IMR-90 (cell line): ENCODE results near the gene ESRP2. TPM values are rescaled to one million over a fixed set of nuclear protein-coding genes. Genes with fewer than 3 reads are reported as not detected.

ENCODE experiments used
- ATAC-seq: fragments of 200-7000 bp; cut with Tn5 transposase; 2 replicates; pipeline ENCODE4 v1.9.1; 2020; ENCODE audit warnings: low read depth, mild to moderate bottlenecking, moderate library complexity
- BruUV-seq: library from RNA; stranded (reverse); fragments of 400-500 nt; replicated peaks from 2 replicates; lab custom pipeline; 2021; lab: Mats Ljungman, UMichigan
- CTCF ChIA-PET: fragments of 300-600 bp; formaldehyde crosslinking; extraction: SDS; loops from one replicate; lab custom pipeline; 2021; ENCODE audit warnings: antibody characterized with exemption; lab: Yijun Ruan, JAX
- POLR2A ChIA-PET: fragments of 300-600 bp; sonication (Branson Sonifier 250); formaldehyde crosslinking; loops from one replicate; lab custom pipeline; 2022; ENCODE audit warnings: antibody characterized with exemption; ENCODE audit not compliant: unreplicated experiment; lab: Charles Lee
- DNase-seq: peaks from one replicate; pipeline ENCODE4 v3.0.0; 2013
- H2AFZ ChIP-seq: replicated peaks from 2 replicates; pipeline ENCODE3; 2013; ENCODE audit warnings: low read length, mild to moderate bottlenecking; ENCODE audit not compliant: poor library complexity
- H2AK5ac ChIP-seq: 2 replicates; pipeline ENCODE4 v1.6.1; 2013; ENCODE audit warnings: low read depth, low read length, inconsistent platforms
- H2AK9ac ChIP-seq: replicated peaks from 2 replicates; pipeline ENCODE3; 2013; ENCODE audit warnings: mild to moderate bottlenecking, low read depth, low read length, moderate library complexity; ENCODE audit not compliant: poor library complexity
- H2BK120ac ChIP-seq: 2 replicates; pipeline ENCODE4 v1.6.1; 2013; ENCODE audit warnings: low read depth, low read length, inconsistent platforms
- H2BK15ac ChIP-seq: 3 replicates; pipeline ENCODE4 v1.6.1; 2013; ENCODE audit warnings: low read depth, low read length, inconsistent platforms
- H2BK20ac ChIP-seq: 2 replicates; pipeline ENCODE4 v1.6.1; 2013; ENCODE audit warnings: low read depth, mild to moderate bottlenecking, inconsistent platforms, low read length, moderate library complexity
- H2BK5ac ChIP-seq: 2 replicates; pipeline ENCODE4 v1.6.1; 2013; ENCODE audit warnings: mild to moderate bottlenecking, low read depth, low read length, inconsistent platforms; ENCODE audit not compliant: poor library complexity, severe bottlenecking
- H3K14ac ChIP-seq: replicated peaks from 2 replicates; pipeline ENCODE4 v1.6.1; 2013; ENCODE audit warnings: low read depth, low read length, inconsistent platforms
- H3K18ac ChIP-seq: 2 replicates; pipeline ENCODE4 v1.6.1; 2013; ENCODE audit warnings: low read depth, low read length, control low read depth
- H3K23ac ChIP-seq: 2 replicates; pipeline ENCODE4 v1.6.1; 2013; ENCODE audit warnings: low read depth, low read length, inconsistent platforms
- H3K27ac ChIP-seq: 2 replicates; pipeline ENCODE4 v1.5.1; 2013; ENCODE audit warnings: mild to moderate bottlenecking, control low read depth, low read length; ENCODE audit not compliant: insufficient read depth
- H3K27me3 ChIP-seq: 2 replicates; pipeline ENCODE4 v1.6.1; 2013; ENCODE audit warnings: low read length; ENCODE audit not compliant: control insufficient read depth, insufficient read depth
- H3K36me3 ChIP-seq: 2 replicates; pipeline ENCODE4 v1.6.1; 2013; ENCODE audit warnings: low read length, mixed read lengths; ENCODE audit not compliant: control insufficient read depth, insufficient read depth
- H3K4ac ChIP-seq: 2 replicates; pipeline ENCODE4 v1.6.1; 2013; ENCODE audit warnings: low read depth, low read length, inconsistent platforms
- H3K4me1 ChIP-seq: 2 replicates; pipeline ENCODE4 v1.6.1; 2013; ENCODE audit warnings: low read length, mixed read lengths; ENCODE audit not compliant: control insufficient read depth, insufficient read depth
- H3K4me2 ChIP-seq: 2 replicates; pipeline ENCODE4 v1.6.1; 2013; ENCODE audit warnings: low read depth, mild to moderate bottlenecking, control low read depth, low read length, moderate library complexity
- H3K4me3 ChIP-seq: 2 replicates; pipeline ENCODE4 v1.5.1; 2013; ENCODE audit warnings: low read depth, mild to moderate bottlenecking, control low read depth, low read length, moderate library complexity; ENCODE audit not compliant: insufficient read depth
- H3K56ac ChIP-seq: 2 replicates; pipeline ENCODE4 v1.6.1; 2013; ENCODE audit warnings: low read length, inconsistent platforms; ENCODE audit not compliant: insufficient read depth; ENCODE audit errors: extremely low read depth
- H3K79me1 ChIP-seq, 2 experiments: 2 replicates each; pipeline ENCODE4 v1.6.1; 2013; ENCODE audit warnings: low read length in 2 of 2, inconsistent platforms in 1 of 2, low read depth in 1 of 2
- H3K9ac ChIP-seq: 2 replicates; pipeline ENCODE4 v1.6.1; 2013; ENCODE audit warnings: low read depth, low read length, control low read depth
- H3K9me1 ChIP-seq: 2 replicates; pipeline ENCODE4 v1.6.1; 2013; ENCODE audit warnings: low read length, inconsistent platforms; ENCODE audit not compliant: insufficient read depth
- H3K9me3 ChIP-seq: 2 replicates; pipeline ENCODE4 v1.6.1; 2013; ENCODE audit warnings: low read length; ENCODE audit not compliant: control insufficient read depth, insufficient read depth
- H4K20me1 ChIP-seq: 2 replicates; pipeline ENCODE4 v1.6.1; 2013; ENCODE audit warnings: low read length, inconsistent platforms; ENCODE audit not compliant: insufficient read depth
- H4K5ac ChIP-seq: 2 replicates; pipeline ENCODE4 v1.6.1; 2013; ENCODE audit warnings: mild to moderate bottlenecking, low read depth, low read length, control low read depth
- H4K8ac ChIP-seq, 2 experiments: 2 replicates each; pipeline ENCODE4 v1.6.1; 2013; ENCODE audit warnings: low read depth in 2 of 2, low read length in 2 of 2, control low read depth in 1 of 2, inconsistent platforms in 1 of 2
- H4K91ac ChIP-seq: 2 replicates; pipeline ENCODE4 v1.6.1; 2013; ENCODE audit warnings: low read depth, low read length, inconsistent platforms; ENCODE audit not compliant: insufficient read depth
- BHLHE40 ChIP-seq: fragments of 150-350 bp; IDR thresholded peaks from 2 replicates; pipeline ENCODE4 v1.6.1; 2016; ENCODE audit warnings: mild to moderate bottlenecking, low read depth, low read length
- CEBPB ChIP-seq: IDR thresholded peaks from 2 replicates; pipeline ENCODE4 v1.6.1; 2012; ENCODE audit warnings: low read depth, low read length, improper control_type of control experiment
- CHD1 ChIP-seq: IDR thresholded peaks from 2 replicates; pipeline ENCODE4 v1.6.1; 2012; ENCODE audit warnings: low read depth, low read length, improper control_type of control experiment
- ELK1 ChIP-seq: fragments of 150-350 bp; IDR thresholded peaks from 2 replicates; pipeline ENCODE4 v1.6.1; 2016; ENCODE audit warnings: low read depth, mild to moderate bottlenecking, low read length, moderate library complexity, borderline replicate concordance
- FOS ChIP-seq: fragments of 150-350 bp; IDR thresholded peaks from 2 replicates; pipeline ENCODE4 v1.6.1; 2016; ENCODE audit warnings: low read depth, low read length
- MAFK ChIP-seq: IDR thresholded peaks from 2 replicates; pipeline ENCODE4 v1.6.1; 2012; ENCODE audit warnings: low read depth, low read length, improper control_type of control experiment
- MAZ ChIP-seq: IDR thresholded peaks from 2 replicates; pipeline ENCODE4 v1.6.1; 2012; ENCODE audit warnings: low read depth, mild to moderate bottlenecking, low read length, improper control_type of control experiment, moderate library complexity, borderline replicate concordance
- MXI1 ChIP-seq: IDR thresholded peaks from 2 replicates; pipeline ENCODE4 v1.6.1; 2012; ENCODE audit warnings: low read depth, mild to moderate bottlenecking, low read length, moderate library complexity, borderline replicate concordance
- NFE2L2 ChIP-seq: fragments of 150-350 bp; IDR thresholded peaks from 2 replicates; pipeline ENCODE4 v1.6.1; 2016; ENCODE audit warnings: low read depth, mild to moderate bottlenecking, low read length
- POLR2A ChIP-seq: IDR thresholded peaks from 2 replicates; pipeline ENCODE4 v1.6.1; 2012; ENCODE audit warnings: mild to moderate bottlenecking, low read depth, low read length
- RAD21 ChIP-seq: IDR thresholded peaks from 2 replicates; pipeline ENCODE4 v1.6.1; 2012; ENCODE audit warnings: low read length, improper control_type of control experiment
- RCOR1 ChIP-seq: IDR thresholded peaks from 2 replicates; pipeline ENCODE4 v1.6.1; 2012; ENCODE audit warnings: mild to moderate bottlenecking, low read length, improper control_type of control experiment; ENCODE audit not compliant: insufficient replicate concordance
- RFX5 ChIP-seq: IDR thresholded peaks from 2 replicates; pipeline ENCODE4 v1.8.0; 2012; ENCODE audit warnings: low read depth, mild to moderate bottlenecking, low read length, moderate library complexity
- SMC3 ChIP-seq: fragments of 150-350 bp; IDR thresholded peaks from 2 replicates; pipeline ENCODE4 v1.6.1; 2016; ENCODE audit warnings: low read depth, mild to moderate bottlenecking, antibody characterized with exemption, low read length, moderate library complexity
- WGBS, 2 experiments: methylation state at CpG; one replicate each; pipeline versions ENCODE4 v1.1.5 to v1.1.7; 2013; ENCODE audit warnings: missing lambda C conversion rate in 2 of 2; ENCODE audit not compliant: insufficient read length in 1 of 2; ENCODE audit errors: extremely low coverage in 2 of 2; 5-methylcytosine and 5-hydroxymethylcytosine counted together
- dilution Hi-C: fragments of 300-500 bp; cut with HindIII; formaldehyde crosslinking; loops from one replicate; pipeline ENCODE4 v1.14.3; 2018; ENCODE audit warnings: low sequenced_read_pairs; ENCODE audit not compliant: unreplicated experiment
- in situ Hi-C: fragments of 300-500 bp; cut with MboI; formaldehyde crosslinking; loops from 3 replicates; pipeline ENCODE4 v1.14.3; 2019; ENCODE audit warnings: low sequenced_read_pairs, inconsistent platforms, mixed read lengths
- intact Hi-C: fragments of 100-400 bp; cut with micrococcal nuclease; formaldehyde crosslinking; loops from 2 replicates; pipeline ENCODE4 v1.10.0; 2022
- polyA plus RNA-seq, 3 experiments: library from polyadenylated mRNA; depleted of rRNA; stranded (reverse); fragments of >200 nt; gene quantifications; 2 replicates each; pipeline ENCODE4 v1.2.3, GENCODE V29; 2012; ENCODE audit warnings: low replicate concordance in 1 of 3
- total RNA-seq: library from RNA; depleted of rRNA; stranded (reverse); fragments of >200 nt; gene quantifications from 2 replicates; pipeline ENCODE4 v1.2.3, GENCODE V29; 2012
- TF ChIP-seq, protein P1 (sequence below): fragments of 150-350 bp; IDR thresholded peaks from 2 replicates; pipeline ENCODE4 v1.6.1; 2017; ENCODE audit warnings: mild to moderate bottlenecking, antibody characterized with exemption, low read length, low read depth
- TF ChIP-seq, protein P2 (sequence below): conservative IDR thresholded peaks from 2 replicates; pipeline ENCODE4 v1.5.1; 2012; ENCODE audit warnings: mild to moderate bottlenecking, low read depth, low read length, improper control_type of control experiment

ESRP2 gene
- total and polyA plus RNA-seq, 2 of the 4 experiments (the other 2 are of a cell fraction): 0.07 TPM; not detected in 1

- in situ Hi-C loops: no loop called here
- no peak overlapping the region for H4K5ac ChIP-seq
- no CpG with 5 or more reads among the region's 4 CpGs for WGBS, 2 experiments
- H3K4me1 ChIP-seq: no peaks in the 10 kb centered on the region
- peaks cover 4% of the 10 kb centered on the region; the same call in 1 of the 2 replicates for H3K36me3 ChIP-seq
- ChIA-PET POLR2A (interaction anchor here (0.6 kb wide), 1 partner anchor 52 kb away, joined by 4 read pairs; no protein-coding TSS in a partner anchor), CTCF (interaction anchor here (1.2 kb wide), 1 partner anchor 15 kb away, joined by 5 read pairs; no protein-coding TSS in a partner anchor)
- no TSS peak for BruUV-seq
- no peak overlapping the region for H3K18ac ChIP-seq
- H3K9ac ChIP-seq: no peak overlapping the region
- H3K27ac ChIP-seq: no peak overlapping the region
- H3K9me3 ChIP-seq: no peaks in the 10 kb centered on the region
- no peak overlapping the region for H4K91ac ChIP-seq
- H3K4ac ChIP-seq: no peak overlapping the region
- H2AK5ac ChIP-seq: no peak overlapping the region
- H2BK120ac ChIP-seq: no peak overlapping the region
- peaks cover 5% of the 10 kb centered on the region for H3K9me1 ChIP-seq
- no peak for ATAC-seq
- peaks cover 3% of the 10 kb centered on the region in 2 experiments; a peak in 2 of 4 replicates for H3K79me1 ChIP-seq
- DNase-seq: no peak
- H2BK20ac ChIP-seq: no peak overlapping the region
- H3K4me2 ChIP-seq: no peak overlapping the region
- no peak for TF ChIP-seq FOS
- TF ChIP-seq NFE2L2: no peak
- TF ChIP-seq SMC3: no peak
- TF ChIP-seq, protein P1, sequence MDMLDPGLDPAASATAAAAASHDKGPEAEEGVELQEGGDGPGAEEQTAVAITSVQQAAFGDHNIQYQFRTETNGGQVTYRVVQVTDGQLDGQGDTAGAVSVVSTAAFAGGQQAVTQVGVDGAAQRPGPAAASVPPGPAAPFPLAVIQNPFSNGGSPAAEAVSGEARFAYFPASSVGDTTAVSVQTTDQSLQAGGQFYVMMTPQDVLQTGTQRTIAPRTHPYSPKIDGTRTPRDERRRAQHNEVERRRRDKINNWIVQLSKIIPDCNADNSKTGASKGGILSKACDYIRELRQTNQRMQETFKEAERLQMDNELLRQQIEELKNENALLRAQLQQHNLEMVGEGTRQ: no peak
- no peak for TF ChIP-seq POLR2A
- TF ChIP-seq, protein P2, sequence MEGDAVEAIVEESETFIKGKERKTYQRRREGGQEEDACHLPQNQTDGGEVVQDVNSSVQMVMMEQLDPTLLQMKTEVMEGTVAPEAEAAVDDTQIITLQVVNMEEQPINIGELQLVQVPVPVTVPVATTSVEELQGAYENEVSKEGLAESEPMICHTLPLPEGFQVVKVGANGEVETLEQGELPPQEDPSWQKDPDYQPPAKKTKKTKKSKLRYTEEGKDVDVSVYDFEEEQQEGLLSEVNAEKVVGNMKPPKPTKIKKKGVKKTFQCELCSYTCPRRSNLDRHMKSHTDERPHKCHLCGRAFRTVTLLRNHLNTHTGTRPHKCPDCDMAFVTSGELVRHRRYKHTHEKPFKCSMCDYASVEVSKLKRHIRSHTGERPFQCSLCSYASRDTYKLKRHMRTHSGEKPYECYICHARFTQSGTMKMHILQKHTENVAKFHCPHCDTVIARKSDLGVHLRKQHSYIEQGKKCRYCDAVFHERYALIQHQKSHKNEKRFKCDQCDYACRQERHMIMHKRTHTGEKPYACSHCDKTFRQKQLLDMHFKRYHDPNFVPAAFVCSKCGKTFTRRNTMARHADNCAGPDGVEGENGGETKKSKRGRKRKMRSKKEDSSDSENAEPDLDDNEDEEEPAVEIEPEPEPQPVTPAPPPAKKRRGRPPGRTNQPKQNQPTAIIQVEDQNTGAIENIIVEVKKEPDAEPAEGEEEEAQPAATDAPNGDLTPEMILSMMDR: no peak
- TF ChIP-seq ELK1: no peak
- no peak for TF ChIP-seq RCOR1
- TF ChIP-seq CHD1: no peak
- no peak for TF ChIP-seq BHLHE40
- no peak for TF ChIP-seq MAFK
- TF ChIP-seq MAZ: no peak
- TF ChIP-seq RFX5: no peak
- TF ChIP-seq CEBPB: no peak
- TF ChIP-seq RAD21: no peak
- no peak for TF ChIP-seq MXI1
- H2AFZ ChIP-seq: no peak overlapping the region
- no peak overlapping the region for H3K4me3 ChIP-seq
- H3K56ac ChIP-seq: no peak overlapping the region
- H4K8ac ChIP-seq: no peak overlapping the region
- H2AK9ac ChIP-seq: no peak overlapping the region
- no peak overlapping the region for H2BK5ac ChIP-seq
- H3K27me3 ChIP-seq: no peaks in the 10 kb centered on the region
- intact Hi-C loops: no loop called here
- H2BK15ac ChIP-seq: no peak overlapping the region
- no peak overlapping the region for H3K14ac ChIP-seq
- no peak overlapping the region for H3K23ac ChIP-seq
- dilution Hi-C loops: no loop called here
- no peaks in the 10 kb centered on the region for H4K20me1 ChIP-seq
Measured at GRCh38 chr16:68217506-68217905, 18.4 kb downstream of the ESRP2 start.
